CD4-positive, alpha-beta T cell treated with Interleukin-15 for 1 hour (primary cell): ENCODE data around the gene CPT1B.
A peak's percentile ranks its signal among the peaks of the same experiment; 100 is the strongest.
"Not testable (repeated sequence)": the region's sequence is repeated elsewhere in the genome, so short reads cannot be mapped to it uniquely, and the experiment has no call there.

ENCODE experiments used
- DNase-seq: peaks from one replicate; pipeline ENCODE4 v3.0.0-alpha.2; 2020

Gene CPT1B

GRCh38 chr22:50608996-50609395, 30.8 kb upstream of the CPT1B start:
- no peak for DNase-seq

- not testable (repeated sequence) for DNase-seq
Observed at GRCh38 chr22:50608058-50608840, 30.0 kb upstream of the CPT1B start.

- DNase-seq: no peak
Observed at GRCh38 chr22:50607659-50608020, 29.4 kb upstream of the CPT1B start.

- DNase-seq: no peak
Observed at GRCh38 chr22:50606946-50607658, 28.9 kb upstream of the CPT1B start.

- DNase-seq: no peak
Observed at GRCh38 chr22:50606165-50606945, 28.1 kb upstream of the CPT1B start.

GRCh38 chr22:50605613-50606074, 27.4 kb upstream of the CPT1B start:
- no peak for DNase-seq

- no peak for DNase-seq
Observed at GRCh38 chr22:50605002-50605612, 26.9 kb upstream of the CPT1B start.

- DNase-seq: no peak
Observed at GRCh38 chr22:50604256-50605001, 26.2 kb upstream of the CPT1B start.

GRCh38 chr22:50603511-50604255, 25.5 kb upstream of the CPT1B start:
- no peak for DNase-seq

GRCh38 chr22:50602338-50602700, 24.1 kb upstream of the CPT1B start:
- no peak for DNase-seq

GRCh38 chr22:50601669-50602337, 23.6 kb upstream of the CPT1B start:
- DNase-seq: no peak

GRCh38 chr22:50600967-50601668, 22.9 kb upstream of the CPT1B start:
- no peak for DNase-seq

GRCh38 chr22:50600538-50600937, 22.3 kb upstream of the CPT1B start, which contains the start of gene MAPK8IP2:
Gene MAPK8IP2 (plus strand): TSS chr22:50600793. CDS start chr22:50600819, 26 bp downstream.
- no peak for DNase-seq

GRCh38 chr22:50599816-50600455, 21.7 kb upstream of the CPT1B start:
- peak; percentile 39 for DNase-seq

- no peak for DNase-seq
Observed at GRCh38 chr22:50597097-50597496, 18.9 kb upstream of the CPT1B start.

- no peak for DNase-seq
Observed at GRCh38 chr22:50595189-50595588, 17.0 kb upstream of the CPT1B start.

GRCh38 chr22:50587407-50587806, 9.2 kb upstream of the CPT1B start:
- no peak for DNase-seq

- no peak for DNase-seq
Observed at GRCh38 chr22:50586416-50586815, 8.2 kb upstream of the CPT1B start.

GRCh38 chr22:50585781-50586180, 7.6 kb upstream of the CPT1B start:
- no peak for DNase-seq

GRCh38 chr22:50585238-50585637, 7.0 kb upstream of the CPT1B start:
- no peak for DNase-seq
